IPS-20b (cell line): ENCODE results near the gene CCDC191.

Experiments
- H3K27ac ChIP-seq: one replicate; pipeline ENCODE4 v1.5.1; 2013; ENCODE audit warnings: low read length
- H3K27me3 ChIP-seq: 2 replicates; pipeline ENCODE4 v1.6.1; 2013; ENCODE audit warnings: mild to moderate bottlenecking, low read length, inconsistent platforms; ENCODE audit not compliant: insufficient read depth
- H3K36me3 ChIP-seq: 2 replicates; pipeline ENCODE4 v1.6.1; 2013; ENCODE audit warnings: low read depth, mild to moderate bottlenecking, inconsistent platforms, low read length, moderate library complexity; ENCODE audit not compliant: insufficient read depth
- H3K4me1 ChIP-seq: 2 replicates; pipeline ENCODE4 v1.6.1; 2013; ENCODE audit warnings: mild to moderate bottlenecking, control low read depth, inconsistent platforms, low read length, moderate library complexity; ENCODE audit not compliant: insufficient read depth
- H3K4me3 ChIP-seq: 2 replicates; pipeline ENCODE4 v1.5.1; 2013; ENCODE audit warnings: mild to moderate bottlenecking, low read length, inconsistent platforms
- H3K9ac ChIP-seq: 2 replicates; pipeline ENCODE4 v1.6.1; 2013; ENCODE audit warnings: low read depth, mild to moderate bottlenecking, inconsistent platforms, low read length, moderate library complexity
- H3K9me3 ChIP-seq: 2 replicates; pipeline ENCODE4 v1.6.1; 2013; ENCODE audit warnings: mild to moderate bottlenecking, low read depth, low read length, inconsistent platforms; ENCODE audit not compliant: insufficient read depth

The CCDC191 gene

GRCh38 chr3:114014211-114014610 lies 42.1 kb downstream of the CCDC191 start:
- Histone ChIP-seq H3K36me3 (no peaks in the 10 kb centered on the region), H3K9me3 (no peaks in the 10 kb centered on the region), H3K27ac (no peak overlapping the region), H3K9ac (no peak overlapping the region), H3K4me3 (no peak overlapping the region), H3K4me1 (0 out of 2 replicates have a peak, but pooled peaks cover 4% of the 10 kb centered on the region), H3K27me3 (no peaks in the 10 kb centered on the region)

GRCh38 chr3:114011059-114011797 lies 45.1 kb downstream of the CCDC191 start:
- Histone ChIP-seq H3K9me3 (no peaks in the 10 kb centered on the region), H3K27ac (no peak overlapping the region), H3K9ac (no peak overlapping the region), H3K27me3 (no peaks in the 10 kb centered on the region), H3K4me1 (no peaks in the 10 kb centered on the region), H3K36me3 (no peaks in the 10 kb centered on the region), H3K4me3 (no peak overlapping the region)

GRCh38 chr3:114005481-114005880 lies 50.8 kb downstream of the CCDC191 start:
- no peak overlapping the region for H3K27ac ChIP-seq
- no peaks in the 10 kb centered on the region for H3K27me3 ChIP-seq
- no peak overlapping the region for H3K4me3 ChIP-seq
- no peaks in the 10 kb centered on the region for H3K36me3 ChIP-seq
- peaks cover 5% of the 10 kb centered on the region; the same call in 1 of the 2 replicates for H3K9me3 ChIP-seq
- H3K4me1 ChIP-seq: no peaks in the 10 kb centered on the region
- H3K9ac ChIP-seq: no peak overlapping the region

- H3K27ac ChIP-seq: no peak overlapping the region
- no peaks in the 10 kb centered on the region for H3K27me3 ChIP-seq
- no peak overlapping the region for H3K4me3 ChIP-seq
- no peaks in the 10 kb centered on the region for H3K36me3 ChIP-seq
- H3K4me1 ChIP-seq: no peaks in the 10 kb centered on the region
- no peak overlapping the region for H3K9ac ChIP-seq
- H3K9me3 ChIP-seq: no peaks in the 10 kb centered on the region
Measured at GRCh38 chr3:113985541-113985940, 70.8 kb downstream of the CCDC191 start.

- H3K36me3 ChIP-seq: no peaks in the 10 kb centered on the region
- H3K9ac ChIP-seq: no peak overlapping the region
- H3K4me1 ChIP-seq: no peaks in the 10 kb centered on the region
- no peaks in the 10 kb centered on the region for H3K27me3 ChIP-seq
- no peak overlapping the region for H3K4me3 ChIP-seq
- no peak overlapping the region for H3K27ac ChIP-seq
- H3K9me3 ChIP-seq: no peaks in the 10 kb centered on the region
Measured at GRCh38 chr3:113983544-113983943, 72.8 kb downstream of the CCDC191 start.

GRCh38 chr3:113981803-113982202 lies 74.5 kb downstream of the CCDC191 start:
- no peaks in the 10 kb centered on the region for H3K4me1 ChIP-seq
- H3K9ac ChIP-seq: no peak overlapping the region
- no peak overlapping the region for H3K4me3 ChIP-seq
- H3K27me3 ChIP-seq: no peaks in the 10 kb centered on the region
- H3K27ac ChIP-seq: no peak overlapping the region
- H3K36me3 ChIP-seq: no peaks in the 10 kb centered on the region
- H3K9me3 ChIP-seq: no peaks in the 10 kb centered on the region

- Histone ChIP-seq H3K27ac (no peak overlapping the region), H3K4me1 (no peaks in the 10 kb centered on the region), H3K36me3 (no peaks in the 10 kb centered on the region), H3K27me3 (no peaks in the 10 kb centered on the region), H3K4me3 (no peak overlapping the region), H3K9ac (no peak overlapping the region), H3K9me3 (no peaks in the 10 kb centered on the region)
Measured at GRCh38 chr3:113979916-113980315, 76.4 kb downstream of the CCDC191 start.

- H3K4me1 ChIP-seq: no peaks in the 10 kb centered on the region
- H3K27ac ChIP-seq: no peak overlapping the region
- no peaks in the 10 kb centered on the region for H3K36me3 ChIP-seq
- peaks cover 11% of the 10 kb centered on the region for H3K9me3 ChIP-seq
- H3K27me3 ChIP-seq: no peaks in the 10 kb centered on the region
- no peak overlapping the region for H3K4me3 ChIP-seq
- no peak overlapping the region for H3K9ac ChIP-seq
Measured at GRCh38 chr3:113977822-113978221, 78.5 kb downstream of the CCDC191 start.

- Histone ChIP-seq H3K27ac (no peak overlapping the region), H3K9me3 (peaks cover 12% of the 10 kb centered on the region), H3K4me1 (no peaks in the 10 kb centered on the region), H3K4me3 (no peak overlapping the region), H3K36me3 (no peaks in the 10 kb centered on the region), H3K9ac (no peak overlapping the region), H3K27me3 (no peaks in the 10 kb centered on the region)
Measured at GRCh38 chr3:113968986-113969385, 87.3 kb downstream of the CCDC191 start.

- H3K27ac ChIP-seq: no peak overlapping the region
- H3K9me3 ChIP-seq: no peaks in the 10 kb centered on the region
- H3K36me3 ChIP-seq: no peaks in the 10 kb centered on the region
- peaks cover 4% of the 10 kb centered on the region; the same call in 1 of the 2 replicates for H3K4me1 ChIP-seq
- no peak overlapping the region for H3K4me3 ChIP-seq
- no peaks in the 10 kb centered on the region for H3K27me3 ChIP-seq
- no peak overlapping the region for H3K9ac ChIP-seq
Measured at GRCh38 chr3:113966172-113966571, 90.2 kb downstream of the CCDC191 start.

- Histone ChIP-seq H3K4me3 (no peak overlapping the region), H3K4me1 (peaks cover 4% of the 10 kb centered on the region; the same call in 1 of the 2 replicates), H3K9ac (no peak overlapping the region), H3K9me3 (no peaks in the 10 kb centered on the region), H3K27me3 (no peaks in the 10 kb centered on the region), H3K27ac (no peak overlapping the region), H3K36me3 (peaks cover 10% of the 10 kb centered on the region)
Measured at GRCh38 chr3:113963879-113964278, 92.4 kb downstream of the CCDC191 start.

- H3K9me3 ChIP-seq: no peaks in the 10 kb centered on the region
- H3K27ac ChIP-seq: no peak overlapping the region
- H3K27me3 ChIP-seq: peaks cover 13% of the 10 kb centered on the region
- H3K9ac ChIP-seq: no peak overlapping the region
- H3K36me3 ChIP-seq: peaks cover 33% of the 10 kb centered on the region
- H3K4me3 ChIP-seq: no peak overlapping the region
- H3K4me1 ChIP-seq: no peaks in the 10 kb centered on the region
Measured at GRCh38 chr3:113954091-113954685, 102.1 kb downstream of the CCDC191 start.
